Muscle layer of duodenum (tissue), 2 donors: ENCODE data around the gene DRAM2.
A peak's percentile ranks its signal among the peaks of the same experiment; 100 is the strongest.

Experiments
- H3K27ac ChIP-seq: one replicate; pipeline ENCODE4 v1.7.0; 2013; ENCODE audit warnings: mild to moderate bottlenecking, low read length
- H3K27me3 ChIP-seq: one replicate; pipeline ENCODE4 v1.7.0; 2013; ENCODE audit warnings: low read depth, mild to moderate bottlenecking, control low read depth, low read length
- H3K36me3 ChIP-seq, 2 donors: one replicate each; pipeline ENCODE4 v1.7.0; 2013; ENCODE audit warnings: low read length in 2 of 2, control low read depth in 1 of 2, mild to moderate bottlenecking in 1 of 2; ENCODE audit not compliant: insufficient read depth in 2 of 2, control insufficient read depth in 1 of 2
- H3K4me1 ChIP-seq, 2 donors: one replicate each; pipeline ENCODE4 v1.7.0; 2013; ENCODE audit warnings: low read length in 2 of 2, mild to moderate bottlenecking in 2 of 2, control low read depth in 1 of 2, moderate library complexity in 1 of 2; ENCODE audit not compliant: insufficient read depth in 2 of 2, control insufficient read depth in 1 of 2
- H3K4me3 ChIP-seq, 2 donors: one replicate each; pipeline ENCODE4 v1.7.0; 2013; ENCODE audit warnings: low read length in 2 of 2, low read depth in 1 of 2, mild to moderate bottlenecking in 1 of 2
- H3K9me3 ChIP-seq, 2 donors: one replicate each; pipeline ENCODE4 v1.7.0; 2013; ENCODE audit warnings: low read length in 2 of 2, control low read depth in 1 of 2, mild to moderate bottlenecking in 1 of 2; ENCODE audit not compliant: control insufficient read depth in 1 of 2
- donor health status: healthy.

Gene DRAM2

GRCh38 chr1:111141245-111142220, 1.6 kb upstream of the DRAM2 start:
- Histone ChIP-seq H3K27me3 (no peaks in the 10 kb centered on the region), H3K4me3 (peak overlapping the region; percentile 68 to 98), H3K9me3 (no peaks in the 10 kb centered on the region), H3K36me3 (no peaks in the 10 kb centered on the region), H3K27ac (peak overlapping the region; percentile 1), H3K4me1 (peaks cover 0 to 39% of the 10 kb centered on the region in 2 donors)

- Histone ChIP-seq H3K4me1 (peaks cover 0 to 39% of the 10 kb centered on the region in 2 donors), H3K36me3 (peaks cover 0 to 1% of the 10 kb centered on the region in 2 donors), H3K9me3 (no peaks in the 10 kb centered on the region), H3K4me3 (peak overlapping the region; percentile 68 to 98), H3K27ac (peak overlapping the region; percentile 67), H3K27me3 (no peaks in the 10 kb centered on the region)
Measured at GRCh38 chr1:111140680-111140967, 731 bp upstream of the DRAM2 start.

DNA sequence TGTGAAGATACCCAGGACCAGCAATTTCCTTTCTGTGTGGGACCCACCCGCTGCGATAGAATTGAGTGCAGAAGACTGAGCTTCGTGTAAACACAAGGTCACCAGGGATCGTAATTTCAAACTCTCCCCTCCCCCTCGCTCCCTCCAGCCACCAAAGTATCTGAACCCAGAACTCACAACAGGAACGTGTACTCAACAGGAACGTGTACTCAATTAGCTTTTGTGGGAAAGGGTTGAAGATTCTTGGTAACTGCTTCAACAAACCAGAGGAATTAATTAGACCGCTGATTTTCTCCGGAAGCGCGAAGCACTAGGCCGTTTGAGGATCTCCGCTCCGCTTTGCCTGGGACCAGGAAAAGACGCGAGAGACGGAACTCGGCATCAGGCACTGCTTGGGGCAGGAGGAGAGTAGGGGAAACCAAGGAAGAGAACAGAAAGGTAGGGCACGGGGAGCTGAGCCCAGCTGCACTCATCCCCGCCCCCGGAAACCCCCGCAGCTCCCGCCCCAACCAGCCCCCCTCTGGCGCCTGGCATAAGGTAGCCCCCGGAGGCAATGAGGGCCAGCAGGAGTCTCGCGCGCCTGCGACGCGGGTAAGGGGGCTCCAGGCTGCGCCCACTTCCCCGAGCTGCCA, 453 bp downstream of the DRAM2 start:
- Histone ChIP-seq H3K4me1 (peaks cover 0 to 39% of the 10 kb centered on the region in 2 donors), H3K27me3 (no peaks in the 10 kb centered on the region), H3K9me3 (no peaks in the 10 kb centered on the region), H3K36me3 (peaks cover 0 to 5% of the 10 kb centered on the region in 2 donors), H3K27ac (peak overlapping the region; percentile 67), H3K4me3 (peak overlapping the region; percentile 68 to 98)

- H3K27ac ChIP-seq, result peak overlapping the region; percentile 33
Measured at GRCh38 chr1:111133866-111134265, 6.0 kb downstream of the DRAM2 start.

GRCh38 chr1:111131693-111132092, 8.2 kb downstream of the DRAM2 start:
- no peaks in the 10 kb centered on the region for H3K4me1 ChIP-seq
- H3K36me3 ChIP-seq, result peaks cover under 1 to 23% of the 10 kb centered on the region in 2 donors
- H3K9me3 ChIP-seq, result no peaks in the 10 kb centered on the region
- no peak overlapping the region for H3K27ac ChIP-seq
- H3K4me3 ChIP-seq, result no peak overlapping the region
- no peaks in the 10 kb centered on the region for H3K27me3 ChIP-seq

More at GRCh38 chr1:111133866-111134265, 6.0 kb downstream of the DRAM2 start:
- peaks cover 0 to 9% of the 10 kb centered on the region in 2 donors for H3K4me1 ChIP-seq
- no peak overlapping the region for H3K4me3 ChIP-seq
- no peaks in the 10 kb centered on the region for H3K27me3 ChIP-seq
- H3K9me3 ChIP-seq, result no peaks in the 10 kb centered on the region
- peaks cover 0 to 14% of the 10 kb centered on the region in 2 donors for H3K36me3 ChIP-seq

DNA sequence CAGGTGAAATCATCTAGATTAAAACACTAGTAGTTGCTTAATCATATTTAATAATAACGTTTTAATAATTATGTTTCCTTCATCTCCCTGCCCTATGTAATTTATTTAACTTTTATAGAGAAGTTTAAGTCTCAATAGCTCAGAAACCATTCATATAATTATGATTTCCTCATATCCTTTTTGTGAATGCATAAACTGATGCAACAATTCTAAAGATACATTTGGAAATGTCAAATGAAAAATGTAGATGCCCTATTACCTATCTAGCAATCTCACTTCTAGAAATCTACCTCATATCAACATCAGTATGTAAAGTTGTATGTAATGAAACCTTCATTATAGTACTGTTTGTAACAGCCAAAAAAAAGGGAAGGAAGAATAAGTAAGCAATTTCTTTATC, 10.5 kb downstream of the DRAM2 start:
- no peak overlapping the region for H3K27ac ChIP-seq
- no peaks in the 10 kb centered on the region for H3K9me3 ChIP-seq
- no peaks in the 10 kb centered on the region for H3K4me1 ChIP-seq
- no peaks in the 10 kb centered on the region for H3K27me3 ChIP-seq
- H3K36me3 ChIP-seq, result peaks cover 11 to 36% of the 10 kb centered on the region in 2 donors
- H3K4me3 ChIP-seq, result no peak overlapping the region

DNA sequence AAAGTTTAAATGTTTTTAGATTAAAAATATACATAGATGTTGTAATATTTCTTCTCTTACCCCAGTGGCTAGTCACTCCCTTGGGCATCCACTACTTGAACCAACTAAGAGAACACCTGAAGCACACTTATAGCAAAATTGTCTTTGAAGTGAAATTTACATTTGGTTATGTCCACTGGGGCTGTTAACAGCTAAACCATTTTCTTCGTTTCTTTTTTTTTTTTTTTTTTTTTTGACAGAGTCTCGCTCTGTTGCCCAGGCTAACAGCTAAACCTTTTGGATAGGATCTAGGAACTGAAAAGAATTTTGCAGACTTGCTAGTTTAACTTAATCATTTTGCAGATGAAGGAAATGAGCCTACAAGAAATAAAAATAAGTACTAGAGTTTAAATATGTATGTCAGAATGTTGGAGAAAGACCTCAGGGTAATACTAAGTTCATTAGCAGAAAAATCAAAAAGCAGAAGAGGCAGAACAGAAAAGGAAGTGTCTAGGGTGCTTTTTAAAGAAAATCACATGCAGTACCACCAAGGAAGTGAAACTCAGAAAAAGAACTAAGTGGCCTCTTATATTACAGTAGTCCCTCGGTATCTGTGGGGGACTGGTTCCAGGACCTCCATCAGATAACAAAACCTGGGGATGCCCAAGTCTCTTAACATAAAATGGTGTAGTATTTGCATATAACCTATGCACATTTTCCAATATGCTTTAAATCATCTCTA, 11.8 kb downstream of the DRAM2 start:
- no peaks in the 10 kb centered on the region for H3K9me3 ChIP-seq
- H3K4me3 ChIP-seq, result no peak overlapping the region
- no peak overlapping the region for H3K27ac ChIP-seq
- H3K27me3 ChIP-seq, result no peaks in the 10 kb centered on the region
- H3K36me3 ChIP-seq, result peaks cover 16 to 47% of the 10 kb centered on the region in 2 donors
- no peaks in the 10 kb centered on the region for H3K4me1 ChIP-seq

DNA sequence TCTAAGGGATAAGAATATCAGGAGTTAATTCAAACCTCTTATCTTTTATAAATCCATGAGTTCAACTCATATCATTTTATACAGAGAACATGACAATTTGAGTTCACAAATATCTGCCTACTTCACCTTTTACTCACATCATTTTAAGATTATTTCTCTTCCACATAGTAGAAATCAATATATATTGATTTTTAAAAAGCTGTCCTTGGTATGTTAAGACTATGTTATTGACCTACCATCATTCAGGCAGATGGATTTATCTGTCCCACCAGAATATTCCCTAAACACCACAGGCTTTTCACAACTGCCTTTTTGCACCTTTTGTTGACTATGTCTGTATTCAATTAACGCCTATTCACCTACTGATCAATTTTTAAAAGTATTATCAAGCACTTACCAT, 13.5 kb downstream of the DRAM2 start:
- H3K9me3 ChIP-seq, result no peaks in the 10 kb centered on the region
- H3K27me3 ChIP-seq, result no peaks in the 10 kb centered on the region
- H3K4me1 ChIP-seq, result no peaks in the 10 kb centered on the region
- H3K4me3 ChIP-seq, result no peak overlapping the region
- H3K27ac ChIP-seq, result no peak overlapping the region
- H3K36me3 ChIP-seq, result peaks cover 16 to 47% of the 10 kb centered on the region in 2 donors

DNA sequence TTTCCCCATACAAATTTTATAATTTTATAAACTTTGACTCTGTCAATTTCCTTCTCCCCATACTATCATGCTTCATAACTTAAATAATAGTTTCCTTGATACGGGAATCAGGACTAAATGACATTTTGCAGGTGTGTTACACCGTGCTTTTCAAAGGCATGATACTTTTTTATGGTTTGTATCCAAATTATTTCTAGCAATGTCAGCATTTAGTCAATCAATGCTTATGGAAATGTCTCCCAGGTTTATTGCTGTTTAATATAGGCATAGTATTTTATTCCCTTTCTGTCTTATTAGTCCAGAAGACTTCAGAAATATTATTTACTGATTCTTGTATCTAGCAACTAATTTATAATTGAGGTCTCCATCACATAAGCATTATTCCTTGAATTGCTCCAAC, 23.4 kb downstream of the DRAM2 start:
- Histone ChIP-seq H3K4me3 (no peak overlapping the region), H3K4me1 (no peaks in the 10 kb centered on the region), H3K36me3 (peaks cover 25 to 41% of the 10 kb centered on the region in 2 donors)

DNA sequence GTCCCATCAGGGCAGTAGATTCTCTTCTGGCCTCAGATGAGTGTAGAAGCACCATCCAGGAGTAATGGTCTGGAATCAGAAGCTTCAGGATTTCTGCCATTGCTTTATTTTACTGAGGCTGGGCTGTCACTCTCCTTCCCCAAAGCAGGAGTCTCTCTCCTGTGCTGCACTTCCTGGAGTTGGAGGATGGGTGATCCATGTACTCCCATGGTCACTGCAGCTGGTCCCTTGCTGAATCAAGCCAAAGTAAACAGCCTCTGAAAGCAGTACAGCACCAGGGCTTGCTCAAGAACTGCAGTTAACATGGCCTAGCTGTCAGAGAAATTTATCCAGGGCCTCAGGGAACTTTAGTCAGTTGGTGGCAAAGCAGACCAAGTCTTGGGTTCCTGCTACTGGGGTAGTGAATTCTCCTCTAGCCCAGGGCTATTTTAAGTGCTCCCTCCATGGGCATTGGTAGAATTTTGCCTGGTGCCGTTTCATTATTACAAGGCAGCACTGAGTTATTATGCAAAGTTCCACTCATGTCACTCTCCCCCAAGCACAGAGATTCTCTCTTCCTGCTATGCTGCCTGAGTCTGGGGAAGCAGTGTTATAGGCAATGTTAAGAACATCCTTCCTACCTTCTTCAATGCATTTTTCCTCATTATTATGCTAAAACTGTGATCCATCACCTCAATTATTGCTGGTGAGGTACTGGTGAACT, 29.5 kb downstream of the DRAM2 start:
- Histone ChIP-seq H3K27me3 (no peaks in the 10 kb centered on the region), H3K9me3 (peaks cover 0 to 2% of the 10 kb centered on the region in 2 donors), H3K27ac (no peak overlapping the region), H3K36me3 (peaks cover 0 to 4% of the 10 kb centered on the region in 2 donors), H3K4me3 (no peak overlapping the region), H3K4me1 (no peaks in the 10 kb centered on the region)

More for the DNA sequence above, 23.4 kb downstream of the DRAM2 start:
- Histone ChIP-seq H3K27me3 (no peaks in the 10 kb centered on the region), H3K27ac (no peak overlapping the region), H3K9me3 (no peaks in the 10 kb centered on the region)
